Activated CD4-positive, CD25-positive, alpha-beta regulatory T cell treated with anti-CD3 and anti-CD28 coated beads, Interleukin-2, amount 50 U/mL, for 16 hours (primary cell): ENCODE data around the gene ZP1.

Experiments used
- DNase-seq: peaks from one replicate; pipeline ENCODE4 v3.0.0-alpha.2; 2020; ENCODE audit warnings: low read depth, low spot score

The ZP1 gene

GRCh38 chr11:60923326-60923725 is 56.0 kb downstream of the ZP1 start:
- DNase-seq: no peak

- no peak for DNase-seq
Observed at GRCh38 chr11:60923800-60924109, 56.4 kb downstream of the ZP1 start.

GRCh38 chr11:60924110-60924905 is 57.0 kb downstream of the ZP1 start, which contains the start of gene TMEM132A:
Gene TMEM132A, plus strand, starts transcription at chr11:60924460. Its CDS starts 174 bp downstream, at chr11:60924634.
- no peak for DNase-seq
